RWPE2 (cell line): Measurements from ENCODE around the gene SIRPG.
"Not testable (repeated sequence)": the region's sequence is repeated elsewhere in the genome, so short reads cannot be mapped to it uniquely, and the experiment has no call there.

Experiments
- ATAC-seq: fragments of 200-7000 bp; cut with Tn5 transposase; 3 replicates; pipeline ENCODE4 v1.9.1; 2021; ENCODE audit warnings: low read depth
- DNase-seq: peaks from one replicate; pipeline ENCODE4 v3.0.0-alpha.2; 2020; ENCODE audit warnings: low spot score
- H3K27ac ChIP-seq: fragments of 450-650 bp; 2 replicates; pipeline ENCODE4 v1.5.1; 2017; ENCODE audit warnings: mild to moderate bottlenecking; ENCODE audit not compliant: poor library complexity, severe bottlenecking
- H3K27me3 ChIP-seq: fragments of 250-450 bp; sonication (Bioruptor Pico); 2 replicates; pipeline ENCODE4 v1.5.1; 2021; ENCODE audit warnings: mild to moderate bottlenecking, moderate library complexity; ENCODE audit not compliant: insufficient read depth, poor library complexity, severe bottlenecking
- H3K36me3 ChIP-seq: fragments of 250-450 bp; sonication (Bioruptor Pico); 2 replicates; pipeline ENCODE4 v1.5.1; 2020; ENCODE audit warnings: low read depth, mild to moderate bottlenecking, moderate library complexity
- H3K4me1 ChIP-seq: fragments of 250-450 bp; sonication (Bioruptor Pico); 2 replicates; pipeline ENCODE4 v1.5.1; 2021; ENCODE audit warnings: mild to moderate bottlenecking, moderate library complexity; ENCODE audit not compliant: insufficient read depth, poor library complexity, severe bottlenecking
- H3K4me3 ChIP-seq: fragments of 250-450 bp; sonication (Bioruptor Pico); 2 replicates; pipeline ENCODE4 v1.5.1; 2021; ENCODE audit warnings: mild to moderate bottlenecking, moderate library complexity; ENCODE audit not compliant: severe bottlenecking
- H3K9me3 ChIP-seq: fragments of 250-450 bp; sonication (Bioruptor Pico); 2 replicates; pipeline ENCODE4 v1.5.1; 2021; ENCODE audit warnings: mild to moderate bottlenecking, moderate library complexity; ENCODE audit not compliant: severe bottlenecking
- TF ChIP-seq, protein P1 (sequence below): fragments of 450-650 bp; IDR thresholded peaks from one replicate; pipeline ENCODE4 v1.5.1; 2017; ENCODE audit warnings: mild to moderate bottlenecking, moderate library complexity; ENCODE audit not compliant: poor library complexity, severe bottlenecking

SIRPG gene

DNA sequence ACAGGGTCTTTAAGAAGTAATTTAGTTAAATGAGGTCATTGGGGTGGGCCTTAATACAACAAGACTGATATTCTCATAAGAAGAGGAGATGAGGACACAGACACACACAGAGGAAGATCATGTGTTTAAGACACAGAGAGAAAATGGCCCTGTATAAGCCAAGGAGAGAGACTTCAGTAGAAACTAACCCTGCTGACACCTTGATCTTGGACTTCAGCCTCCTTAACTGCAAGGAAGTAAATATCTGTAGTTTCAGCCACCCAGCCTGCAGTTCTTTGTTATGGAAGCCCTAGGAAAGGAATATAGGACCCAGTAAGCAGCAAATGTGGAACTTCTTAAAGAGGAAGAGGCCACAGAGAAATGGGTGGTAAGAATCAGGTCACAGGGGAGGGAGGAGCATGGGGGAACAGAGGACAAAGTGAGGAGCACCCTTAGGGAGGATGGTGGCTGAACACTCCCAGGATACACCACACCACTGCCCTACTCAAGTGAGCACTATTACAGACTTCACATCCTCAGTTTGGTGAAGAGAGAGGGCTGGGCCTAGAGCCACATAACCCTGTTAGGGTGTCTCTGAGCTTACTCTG is 38.5 kb downstream of the SIRPG start:
- Histone ChIP-seq H3K36me3 (no peaks in the 10 kb centered on the region), H3K4me3 (no peak overlapping the region), H3K4me1 (no peaks in the 10 kb centered on the region), H3K27ac (no peak overlapping the region), H3K9me3 (no peaks in the 10 kb centered on the region), H3K27me3 (no peaks in the 10 kb centered on the region)
- no peak for ATAC-seq
- TF ChIP-seq, protein P1, sequence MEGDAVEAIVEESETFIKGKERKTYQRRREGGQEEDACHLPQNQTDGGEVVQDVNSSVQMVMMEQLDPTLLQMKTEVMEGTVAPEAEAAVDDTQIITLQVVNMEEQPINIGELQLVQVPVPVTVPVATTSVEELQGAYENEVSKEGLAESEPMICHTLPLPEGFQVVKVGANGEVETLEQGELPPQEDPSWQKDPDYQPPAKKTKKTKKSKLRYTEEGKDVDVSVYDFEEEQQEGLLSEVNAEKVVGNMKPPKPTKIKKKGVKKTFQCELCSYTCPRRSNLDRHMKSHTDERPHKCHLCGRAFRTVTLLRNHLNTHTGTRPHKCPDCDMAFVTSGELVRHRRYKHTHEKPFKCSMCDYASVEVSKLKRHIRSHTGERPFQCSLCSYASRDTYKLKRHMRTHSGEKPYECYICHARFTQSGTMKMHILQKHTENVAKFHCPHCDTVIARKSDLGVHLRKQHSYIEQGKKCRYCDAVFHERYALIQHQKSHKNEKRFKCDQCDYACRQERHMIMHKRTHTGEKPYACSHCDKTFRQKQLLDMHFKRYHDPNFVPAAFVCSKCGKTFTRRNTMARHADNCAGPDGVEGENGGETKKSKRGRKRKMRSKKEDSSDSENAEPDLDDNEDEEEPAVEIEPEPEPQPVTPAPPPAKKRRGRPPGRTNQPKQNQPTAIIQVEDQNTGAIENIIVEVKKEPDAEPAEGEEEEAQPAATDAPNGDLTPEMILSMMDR: no peak
- DNase-seq: no peak

DNA sequence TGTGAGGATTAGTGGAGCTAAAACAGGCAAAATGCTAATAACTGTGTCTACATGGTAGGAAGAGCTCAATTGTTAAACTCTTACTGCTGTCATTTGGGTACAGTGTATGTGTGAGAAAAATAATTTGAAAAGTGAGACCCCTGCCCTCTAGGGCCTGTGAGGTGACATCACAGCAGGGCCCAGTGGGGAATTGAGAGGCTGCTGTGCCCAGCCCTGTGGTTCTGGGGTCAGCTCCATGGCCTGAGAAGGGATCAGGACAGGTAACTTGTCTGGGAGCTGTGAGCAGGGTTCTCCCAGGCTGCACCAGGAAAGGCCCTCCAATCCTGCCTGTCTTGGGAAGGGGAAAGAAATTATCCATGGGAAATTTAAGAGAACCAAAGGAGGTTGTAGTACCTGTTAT is 39.1 kb downstream of the SIRPG start:
- H3K36me3 ChIP-seq: no peaks in the 10 kb centered on the region
- H3K4me3 ChIP-seq: no peak overlapping the region
- H3K4me1 ChIP-seq: no peaks in the 10 kb centered on the region
- H3K27ac ChIP-seq: no peak overlapping the region
- ATAC-seq (no peak), DNase-seq (no peak)
- H3K27me3 ChIP-seq: no peaks in the 10 kb centered on the region
- TF ChIP-seq, protein P1: no peak
- no peaks in the 10 kb centered on the region for H3K9me3 ChIP-seq

DNA sequence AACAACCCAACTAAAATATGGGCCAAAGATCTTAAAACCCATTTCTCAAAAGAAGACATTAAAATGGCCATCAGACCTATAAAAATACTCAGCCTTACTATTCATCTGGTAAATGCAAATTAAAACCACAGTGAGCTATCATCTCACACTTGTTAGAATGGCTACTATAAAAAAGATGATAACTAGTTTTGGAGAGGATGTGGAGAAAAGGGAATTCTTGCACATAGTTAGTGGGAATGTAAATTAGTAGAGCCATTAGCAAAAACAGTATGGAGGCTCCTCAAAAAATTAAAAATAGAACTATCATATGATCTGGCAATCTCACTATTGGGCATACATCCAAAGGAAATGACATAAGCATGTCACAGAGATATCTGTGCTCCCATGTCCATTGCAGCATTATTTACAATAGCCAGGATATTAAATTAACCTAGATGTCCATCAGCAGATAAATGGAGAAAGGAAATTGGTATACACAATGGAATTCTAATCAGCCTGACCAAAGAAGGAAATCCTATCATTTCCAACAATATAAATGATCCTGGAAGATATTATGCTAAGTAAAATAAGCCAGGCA is 40.6 kb downstream of the SIRPG start:
- Histone ChIP-seq H3K27me3 (no peaks in the 10 kb centered on the region), H3K9me3 (no peaks in the 10 kb centered on the region), H3K4me1 (no peaks in the 10 kb centered on the region), H3K4me3 (no peak overlapping the region), H3K27ac (no peak overlapping the region), H3K36me3 (no peaks in the 10 kb centered on the region)
- TF ChIP-seq, protein P1: no peak
- ATAC-seq (no peak), DNase-seq (no peak)

DNA sequence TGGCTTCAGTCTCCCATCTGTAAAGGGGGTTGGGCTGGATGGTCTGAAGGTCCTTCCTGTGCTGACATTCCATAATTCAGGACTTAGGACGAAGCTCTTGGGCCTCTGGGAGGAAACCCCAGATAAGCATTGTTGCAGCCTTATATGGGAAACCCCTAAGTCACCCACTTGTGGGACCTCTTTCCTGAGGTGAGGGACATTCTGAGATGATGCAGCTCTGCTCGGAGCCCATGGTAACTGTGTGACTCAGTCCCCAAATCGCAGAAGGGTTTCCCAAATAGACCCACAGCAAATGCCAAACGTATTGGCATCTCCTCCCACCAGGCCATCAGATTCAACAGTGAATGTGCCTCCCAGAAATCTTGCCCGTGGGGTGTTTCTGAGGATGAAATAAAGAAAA is 47.2 kb downstream of the SIRPG start:
- not testable (repeated sequence) for H3K4me3 ChIP-seq, H3K9me3 ChIP-seq, H3K4me1 ChIP-seq, H3K27ac ChIP-seq, DNase-seq, ATAC-seq, H3K27me3 ChIP-seq, H3K36me3 ChIP-seq

DNA sequence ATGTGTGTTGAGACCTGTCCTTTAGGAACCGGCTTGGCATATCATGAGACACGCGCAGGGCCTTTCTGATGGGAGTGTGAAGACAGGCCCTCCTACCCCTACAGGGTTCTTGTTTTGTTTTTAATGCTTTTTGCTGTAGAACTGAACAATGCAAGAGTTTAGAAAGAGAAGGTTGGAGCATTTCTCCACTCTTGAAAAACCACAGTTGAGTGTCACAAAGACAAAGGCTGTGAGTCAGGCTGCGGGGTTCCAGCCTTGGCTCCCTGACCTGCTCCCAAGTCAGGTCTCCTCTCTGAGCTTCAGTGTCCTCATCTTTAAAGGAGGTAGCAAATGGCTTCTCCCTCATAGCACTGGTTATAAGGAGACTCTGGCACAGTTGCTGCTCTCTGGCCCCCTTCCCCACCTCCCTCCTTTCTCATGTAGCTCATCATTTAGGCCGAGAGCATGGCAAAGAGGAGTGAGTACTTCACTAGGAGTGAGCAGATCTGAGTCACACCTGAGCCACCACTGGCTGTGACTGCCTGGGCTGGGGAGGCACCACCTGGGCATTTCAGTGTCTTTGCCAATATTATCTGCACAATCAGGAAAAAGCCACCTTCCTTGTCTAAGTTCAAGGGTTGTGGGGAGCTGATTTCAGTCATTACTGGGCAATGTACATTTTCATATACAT is 48.8 kb downstream of the SIRPG start:
- not testable (repeated sequence) for H3K4me1 ChIP-seq, ATAC-seq, H3K27ac ChIP-seq, H3K36me3 ChIP-seq, H3K4me3 ChIP-seq, H3K27me3 ChIP-seq, H3K9me3 ChIP-seq
- DNase-seq: peak; percentile 7

DNA sequence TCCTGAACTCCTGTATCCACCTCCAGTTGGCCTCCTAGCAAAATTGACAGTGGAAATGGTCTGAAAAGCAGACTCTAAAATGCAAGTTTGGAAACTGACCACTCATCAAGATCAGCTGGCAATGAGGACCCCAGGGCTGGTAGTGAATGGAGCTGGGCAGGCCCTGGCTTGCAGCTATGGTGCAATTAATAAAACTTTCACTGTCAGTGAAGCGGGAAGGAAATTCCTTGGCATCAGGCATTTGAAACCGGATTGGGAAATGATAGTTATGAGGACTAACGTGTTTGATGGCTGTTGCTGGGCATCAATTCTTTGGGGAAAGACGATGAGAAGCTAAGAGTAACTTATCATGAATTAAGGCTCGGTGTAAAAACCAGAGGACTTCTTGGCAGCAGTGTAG is 56.8 kb downstream of the SIRPG start:
- Histone ChIP-seq H3K9me3 (no peaks in the 10 kb centered on the region), H3K27me3 (no peaks in the 10 kb centered on the region), H3K27ac (no peak overlapping the region), H3K4me1 (no peaks in the 10 kb centered on the region), H3K4me3 (no peak overlapping the region), H3K36me3 (no peaks in the 10 kb centered on the region)
- DNase-seq: no peak
- ATAC-seq: no peak
- TF ChIP-seq, protein P1: no peak
